CD4-positive, alpha-beta T cell treated with Interleukin-21 for 1 hour (primary cell): ENCODE results near the gene MAML2.
"Not testable (repeated sequence)": the region's sequence is repeated elsewhere in the genome, so short reads cannot be mapped to it uniquely, and the experiment has no call there.

ENCODE experiments used
- DNase-seq: peaks from one replicate; pipeline ENCODE4 v3.0.0-alpha.2; 2020

The MAML2 gene

GRCh38 chr11:96288915-96289314, 54.1 kb downstream of the MAML2 start:
- DNase-seq = no peak

DNA sequence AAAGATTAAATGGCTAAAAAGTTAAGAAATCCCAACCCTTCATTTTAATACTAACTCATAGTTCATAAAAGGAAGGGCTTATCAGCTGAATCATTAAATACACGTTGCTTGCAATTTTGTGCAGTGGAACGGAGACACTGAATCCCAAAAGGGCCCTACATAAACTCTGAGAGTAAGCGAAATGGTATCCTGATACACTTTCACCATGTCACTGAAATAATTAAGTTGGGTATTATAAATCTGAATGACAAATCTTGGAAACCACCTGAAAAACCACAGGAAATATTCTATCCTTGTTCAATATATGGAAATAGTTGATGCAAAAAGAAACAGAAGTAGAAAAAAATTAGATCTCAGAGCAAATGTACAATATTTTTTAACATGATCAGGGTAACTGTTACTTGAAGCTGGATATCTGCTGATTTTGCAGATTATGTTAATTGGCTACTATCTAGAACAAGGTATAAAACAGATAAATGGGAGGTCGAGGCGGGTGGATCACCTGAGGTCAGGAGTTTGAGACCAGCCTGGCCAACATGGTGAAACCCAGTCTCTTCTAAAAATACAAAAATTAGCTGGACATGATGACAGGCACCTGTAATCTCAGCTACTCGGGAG, 55.1 kb downstream of the MAML2 start:
- no peak for DNase-seq

DNA sequence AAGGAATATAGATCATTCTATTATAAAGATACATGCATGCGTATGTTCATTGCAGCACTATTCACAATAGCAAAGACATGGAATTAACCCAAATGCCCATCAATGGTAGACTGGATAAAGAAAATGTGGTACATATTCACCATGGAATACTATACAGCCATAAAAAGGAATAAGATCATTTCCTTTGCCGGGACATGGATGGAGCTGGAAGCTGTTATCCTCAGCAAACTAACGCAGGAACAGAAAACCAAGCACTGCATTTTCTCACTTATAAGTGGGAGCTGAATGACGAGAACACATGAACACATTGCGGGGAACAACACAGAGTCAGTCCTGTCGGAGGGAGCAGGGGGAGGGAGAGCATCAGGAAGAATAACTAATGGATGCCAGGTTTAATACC, 57.0 kb downstream of the MAML2 start:
- not testable (repeated sequence) for DNase-seq

DNA sequence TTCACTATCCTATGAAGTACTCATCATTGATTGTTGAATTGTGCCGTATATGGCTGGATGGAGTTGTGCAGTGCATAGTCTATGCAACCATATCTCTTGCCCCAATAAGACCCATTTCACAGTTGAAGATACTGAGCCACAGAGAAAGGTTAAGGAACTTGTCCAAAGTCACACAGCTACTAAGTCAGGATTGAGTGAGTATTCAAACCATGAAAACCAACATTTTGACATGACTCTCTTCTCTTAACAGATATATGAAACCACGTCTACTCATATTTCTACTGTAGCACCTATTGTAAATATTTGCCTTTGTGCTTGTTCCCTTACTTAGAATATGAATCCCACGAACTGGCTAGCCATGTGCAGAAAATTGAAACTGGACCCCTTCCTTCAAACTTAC, 58.1 kb downstream of the MAML2 start:
- no peak for DNase-seq

DNA sequence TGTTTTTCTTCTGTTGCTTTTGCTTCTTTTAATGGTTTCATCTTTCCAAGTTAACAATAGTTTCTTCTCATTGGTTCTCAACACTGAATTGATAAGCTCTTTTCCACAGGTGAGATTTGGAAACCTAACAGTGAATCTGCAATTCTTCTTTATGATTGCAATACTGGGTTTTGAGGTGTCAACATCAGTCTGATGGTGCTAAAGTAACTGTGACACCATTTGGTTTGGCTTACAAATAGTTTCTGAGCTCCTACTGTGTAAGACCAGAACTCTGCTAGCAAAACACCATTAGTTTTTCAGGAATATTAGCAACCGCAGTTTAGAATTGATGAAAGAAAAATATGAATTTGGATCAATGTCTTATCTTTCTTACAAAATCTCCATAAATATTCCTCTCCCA, 58.6 kb downstream of the MAML2 start:
- no peak for DNase-seq

DNA sequence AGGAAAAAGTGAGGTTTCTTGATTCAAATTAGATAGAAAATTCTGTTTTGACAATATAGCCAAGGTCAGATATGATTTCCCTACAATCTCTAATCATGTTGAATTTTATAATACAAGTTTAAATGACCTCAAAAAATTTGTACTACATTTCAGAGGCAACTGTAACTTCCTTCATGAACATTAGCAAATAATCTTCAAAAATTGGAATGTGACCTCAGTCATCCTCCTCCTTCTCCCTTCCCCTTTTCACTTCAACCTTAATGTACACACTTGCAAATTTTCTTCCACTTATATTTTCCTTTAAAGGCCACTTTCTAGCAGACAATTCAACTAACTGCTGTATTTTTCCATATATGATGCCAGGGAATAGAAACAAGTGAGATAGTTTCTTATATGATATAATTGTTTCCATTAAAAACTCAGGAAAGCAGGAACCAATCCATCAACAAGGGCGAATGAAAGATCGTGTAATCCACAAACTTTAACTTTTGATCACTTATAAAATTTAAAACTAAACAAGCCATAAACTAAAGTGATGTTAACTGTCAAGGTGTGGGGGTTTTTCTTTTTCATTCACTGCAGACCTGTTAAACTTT, 60.3 kb downstream of the MAML2 start:
- DNase-seq = no peak

DNA sequence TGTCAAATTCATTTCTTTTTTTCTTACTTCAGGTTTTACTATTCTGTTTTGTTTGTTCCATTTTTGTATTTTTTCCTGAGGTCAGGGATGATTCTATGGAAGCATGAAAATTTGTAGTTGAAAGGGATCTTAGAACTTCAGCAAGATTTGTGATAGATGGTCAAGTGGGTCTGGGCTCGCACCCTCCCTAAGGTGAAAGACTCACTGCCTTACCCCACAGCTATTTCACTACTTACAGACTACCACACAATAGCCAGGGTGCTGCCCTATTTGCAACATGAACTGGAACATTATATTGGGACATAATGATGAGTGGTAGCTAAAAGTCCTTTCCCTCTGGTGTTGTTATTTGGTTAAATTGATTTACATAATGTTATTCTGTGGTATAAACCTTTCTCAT, 62.6 kb downstream of the MAML2 start:
- DNase-seq = no peak

DNA sequence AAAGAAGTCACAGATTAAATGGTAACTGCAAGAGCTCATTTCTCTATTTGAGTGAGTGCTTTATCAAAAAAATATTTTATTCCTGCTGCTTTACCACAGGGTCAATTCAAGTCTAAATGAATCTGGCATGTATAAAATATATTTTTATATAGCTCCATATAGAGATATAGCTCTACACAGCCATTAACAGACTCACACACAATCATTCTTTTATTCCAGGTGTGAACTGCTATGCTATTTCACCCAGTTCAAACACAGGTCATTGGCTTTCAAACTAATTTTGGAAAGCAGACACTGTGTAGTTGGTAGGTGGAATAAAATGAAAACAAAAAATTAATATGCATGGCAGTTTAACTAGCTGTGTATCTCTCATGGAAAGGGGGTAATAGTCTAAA, 63.1 kb downstream of the MAML2 start:
- DNase-seq = no peak

DNA sequence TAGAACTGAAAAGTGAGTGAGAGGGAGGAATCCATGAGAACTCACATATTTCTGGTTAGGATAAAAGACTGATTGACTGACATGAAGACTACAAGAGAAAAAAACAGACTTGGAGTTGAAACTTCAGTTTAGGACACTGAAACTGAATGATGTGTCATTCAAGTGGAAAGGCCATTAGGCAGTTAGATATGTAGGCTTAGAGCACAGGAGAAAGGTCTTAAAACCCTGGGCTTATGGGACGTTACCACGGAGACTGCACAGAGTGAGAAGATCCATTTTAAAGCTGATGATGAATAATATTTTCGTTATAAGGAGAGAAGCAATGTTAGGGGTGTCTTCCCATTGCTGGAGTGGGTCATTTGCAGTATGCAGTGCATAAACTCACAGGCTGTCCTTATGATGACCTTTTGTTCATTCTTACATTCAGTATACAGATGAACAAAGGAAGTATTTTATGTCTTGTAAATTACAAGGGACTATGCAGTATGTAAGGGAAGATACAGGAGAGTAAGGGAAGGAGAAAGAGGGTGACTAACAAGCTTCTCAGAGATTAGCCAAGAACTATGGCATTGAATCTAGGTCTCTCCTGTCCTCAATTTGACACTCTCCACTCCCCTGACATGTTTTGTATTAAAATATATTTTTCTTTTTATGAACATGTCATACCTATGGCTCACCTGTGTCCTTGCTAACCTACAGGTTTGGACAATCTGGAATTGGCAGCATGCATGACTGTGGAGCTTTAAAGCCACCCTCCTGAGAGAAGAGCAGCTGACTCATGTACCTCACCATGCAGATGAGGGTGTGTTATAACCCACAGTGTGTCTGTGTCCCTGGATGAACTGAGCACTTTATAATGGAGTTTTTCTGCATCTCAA, 63.7 kb downstream of the MAML2 start:
- DNase-seq = no peak

GRCh38 chr11:96278039-96278897, 64.7 kb downstream of the MAML2 start:
- DNase-seq = no peak

DNA sequence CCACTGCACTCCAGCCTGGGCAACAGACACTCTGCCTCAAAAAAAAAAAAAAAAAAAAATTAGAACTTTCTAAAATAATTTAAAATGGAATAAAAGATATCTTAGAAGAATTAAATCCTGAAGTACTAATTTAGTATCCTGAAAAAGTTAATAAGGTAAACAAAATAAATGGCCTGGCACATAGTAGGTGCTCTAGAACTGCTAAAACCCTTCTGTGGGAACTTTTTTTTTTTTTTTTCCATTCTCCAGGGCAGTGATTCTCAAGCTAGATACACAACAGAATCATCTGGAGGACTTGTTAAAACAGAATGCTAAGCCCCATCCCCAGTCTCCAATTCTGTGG, 65.3 kb downstream of the MAML2 start:
- DNase-seq = no peak

GRCh38 chr11:96276836-96277235, 66.2 kb downstream of the MAML2 start:
- no peak for DNase-seq

DNA sequence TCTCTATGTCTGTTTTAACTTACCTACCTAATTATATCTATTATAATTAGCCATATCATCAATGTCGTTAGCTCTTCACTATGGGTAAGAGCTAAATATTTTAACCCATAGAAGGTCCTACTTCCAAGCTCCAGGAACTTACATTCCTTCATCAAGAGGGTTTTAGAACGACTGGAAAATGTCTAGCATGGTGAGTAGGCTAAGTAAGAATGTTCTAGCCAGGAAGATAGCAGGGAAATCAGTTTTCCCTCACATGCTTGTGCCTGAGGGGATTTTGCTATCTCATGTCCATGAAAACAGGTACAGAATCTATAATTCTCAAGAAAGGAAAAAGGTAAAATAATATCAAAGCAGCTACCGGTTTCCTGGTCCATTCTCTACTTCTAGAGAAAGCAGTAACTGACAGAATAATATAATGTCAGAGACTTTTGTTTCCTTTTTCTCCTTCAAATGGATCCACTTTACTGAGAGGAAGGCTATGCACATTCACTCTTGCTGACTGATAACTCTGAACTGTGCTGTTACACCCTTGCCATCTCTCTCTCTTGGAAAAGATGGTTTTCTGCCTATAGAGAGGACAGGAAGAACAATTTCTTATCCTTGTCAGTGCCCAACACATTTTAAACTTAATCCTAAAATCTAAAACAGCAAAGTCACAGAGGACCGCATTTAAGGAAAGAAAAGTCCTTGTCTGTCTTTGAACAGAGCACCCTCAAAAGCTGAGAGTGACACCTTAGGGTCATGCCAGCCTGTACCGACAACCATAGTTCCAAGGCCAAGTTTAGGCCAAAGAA, 67.0 kb downstream of the MAML2 start:
- no peak for DNase-seq

DNA sequence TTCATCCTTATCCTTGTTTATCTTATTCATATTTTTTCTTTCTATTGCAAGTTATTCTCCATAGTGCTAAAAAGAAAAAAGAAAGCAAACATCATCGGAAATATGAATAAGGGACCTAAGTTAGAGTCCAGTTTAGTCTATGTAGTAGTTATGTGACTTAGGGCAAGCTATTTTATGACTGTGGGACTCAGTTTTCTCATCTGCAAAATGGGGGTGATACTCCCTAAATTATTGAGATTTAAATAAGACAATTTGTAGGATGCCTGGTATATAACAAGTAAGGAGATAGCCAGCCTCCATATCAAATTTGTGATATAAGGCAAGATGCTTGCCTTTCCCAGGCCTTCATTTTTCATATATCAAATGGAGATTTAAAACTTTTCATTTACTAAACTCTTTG, 69.5 kb downstream of the MAML2 start:
- DNase-seq = no peak

- DNase-seq = peak; percentile 69
These were observed 70.3 kb downstream of the MAML2 start for GRCh38 chr11:96272529-96273222.

GRCh38 chr11:96271777-96272176, 71.2 kb downstream of the MAML2 start:
- DNase-seq = no peak

DNA sequence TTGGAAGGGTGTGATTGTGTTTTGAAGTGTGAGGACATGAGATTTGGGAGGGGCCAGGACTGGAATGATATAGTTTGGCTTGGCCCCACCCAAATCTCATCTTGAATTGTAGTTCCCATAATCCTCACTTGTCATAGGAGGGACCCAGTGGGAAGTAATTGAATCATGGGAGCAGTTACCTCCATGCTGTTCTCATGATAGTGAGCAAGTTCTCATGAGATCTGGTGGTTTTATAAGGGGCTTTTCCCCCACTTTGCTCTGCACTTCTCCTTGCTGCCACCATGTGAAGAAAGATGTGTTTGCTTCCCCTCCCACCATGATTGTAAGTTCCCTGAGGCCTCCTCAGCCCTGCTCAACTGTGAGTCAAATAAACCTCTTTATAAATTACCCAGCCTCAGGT, 71.6 kb downstream of the MAML2 start:
- DNase-seq = not testable (repeated sequence)

DNA sequence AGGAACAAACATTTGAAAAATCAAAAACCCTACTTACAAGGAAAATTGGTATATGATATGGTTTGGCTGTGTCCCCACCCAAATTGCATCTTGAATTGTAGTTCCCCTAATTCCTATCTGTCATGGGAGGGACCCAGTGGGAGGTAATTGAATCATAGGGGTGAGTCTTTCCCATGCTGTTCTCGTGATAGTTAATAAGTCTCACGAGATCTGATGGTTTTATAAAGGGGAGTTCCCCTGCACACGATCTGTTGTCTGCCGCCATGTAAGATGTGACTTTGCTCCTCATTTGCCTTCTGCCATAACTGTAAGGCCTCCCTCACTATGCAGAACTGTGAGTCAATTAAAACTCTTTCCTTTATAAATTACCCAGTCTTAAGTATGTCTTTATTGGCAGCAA, 74.5 kb downstream of the MAML2 start:
- not testable (repeated sequence) for DNase-seq

DNA sequence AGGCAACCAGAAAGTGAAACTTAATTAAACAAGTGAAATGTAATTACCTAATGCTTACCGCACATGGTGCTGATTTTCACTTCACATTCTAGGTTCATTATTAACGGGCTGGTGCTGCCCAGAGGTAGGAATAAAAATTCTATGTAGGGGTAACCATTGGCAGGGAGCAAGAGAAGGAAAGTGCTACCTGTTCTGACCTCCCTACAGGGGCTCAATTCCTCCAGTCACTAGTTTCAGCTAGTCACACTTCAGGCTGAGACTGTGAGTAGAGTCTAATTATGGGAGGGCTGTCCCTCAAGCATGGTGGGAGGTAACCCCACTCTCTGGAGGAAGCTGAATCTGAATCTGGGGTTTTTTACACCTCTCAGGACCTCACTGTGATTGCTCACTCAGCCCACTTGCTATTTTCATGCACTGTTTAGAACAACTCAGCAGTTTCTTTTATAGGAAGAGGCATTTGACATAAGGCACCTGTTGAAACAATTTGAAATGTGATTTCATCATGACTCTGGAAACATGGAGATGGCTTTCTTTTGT, 75.4 kb downstream of the MAML2 start:
- DNase-seq = peak; percentile 65

DNA sequence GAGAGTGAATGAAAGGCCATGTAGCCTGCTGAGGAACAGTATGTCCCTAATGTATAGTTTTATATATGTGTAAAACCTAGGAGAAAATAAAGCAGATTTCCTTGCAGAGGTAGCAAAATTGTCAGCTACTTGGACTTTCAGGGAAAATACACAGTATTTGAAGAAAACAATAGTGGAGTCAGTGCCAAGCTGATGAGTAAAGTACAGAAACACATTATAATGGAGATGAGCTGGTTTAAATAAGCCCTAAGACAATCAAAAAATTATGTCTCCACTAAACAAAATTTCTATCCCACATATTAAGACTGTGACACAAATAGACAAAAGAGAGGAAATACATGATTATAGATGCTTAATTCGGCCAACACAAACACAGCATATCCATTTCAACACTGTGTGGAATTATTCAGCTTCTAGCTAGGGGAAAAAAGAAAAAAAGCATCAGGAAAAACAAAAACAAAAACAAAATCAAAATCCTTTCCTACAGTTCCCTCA, 75.9 kb downstream of the MAML2 start:
- no peak for DNase-seq

DNA sequence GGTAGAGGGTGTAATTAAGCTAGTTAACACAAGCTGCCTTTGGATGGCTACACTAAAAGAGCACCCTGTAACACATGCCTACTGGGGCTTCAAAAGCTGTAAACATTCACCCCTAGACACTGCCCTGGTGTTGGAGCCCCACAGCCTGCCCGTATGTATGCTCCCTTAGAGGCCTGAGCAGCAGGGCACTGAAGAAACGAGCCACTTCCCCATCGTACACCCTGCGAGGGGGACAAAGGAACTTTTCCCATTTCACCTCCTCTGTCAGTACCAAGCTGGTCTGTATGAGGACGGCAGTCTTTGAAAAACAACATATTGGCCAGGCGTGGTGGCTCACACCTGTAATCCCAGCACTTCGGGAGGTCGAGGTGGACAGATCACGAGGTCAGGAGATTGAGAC, 77.0 kb downstream of the MAML2 start:
- no peak for DNase-seq
